MM.1S (cell line): Measurements from ENCODE around the gene MPL.

Experiments
- DNase-seq: peaks from one replicate; pipeline ENCODE4 v3.0.0-alpha.2; 2015
- H2AFZ ChIP-seq: fragments of 300-600 bp; sonication (generic); 2 replicates; pipeline ENCODE4 v1.6.0; 2016; ENCODE audit warnings: antibody characterized with exemption, low read length
- H3F3A ChIP-seq: fragments of 300-600 bp; sonication (generic); 2 replicates; pipeline ENCODE4 v1.6.1; 2016; ENCODE audit warnings: mild to moderate bottlenecking, antibody characterized with exemption, low read length, moderate library complexity, mixed read lengths; ENCODE audit not compliant: insufficient read depth
- H3K27ac ChIP-seq: fragments of 300-600 bp; sonication (generic); 2 replicates; pipeline ENCODE4 v1.5.1; 2016; ENCODE audit warnings: mild to moderate bottlenecking, low read length
- H3K27me3 ChIP-seq: fragments of 300-600 bp; sonication (generic); replicated peaks from 2 replicates; pipeline ENCODE4 v1.6.0; 2016; ENCODE audit warnings: low read length; ENCODE audit not compliant: insufficient read depth
- H3K36me3 ChIP-seq: fragments of 300-600 bp; sonication (generic); replicated peaks from 2 replicates; pipeline ENCODE4 v1.6.1; 2016; ENCODE audit warnings: mild to moderate bottlenecking, low read length, mixed read lengths; ENCODE audit not compliant: insufficient read depth
- H3K4me1 ChIP-seq: fragments of 300-600 bp; sonication (generic); 2 replicates; pipeline ENCODE4 v1.6.1; 2016; ENCODE audit warnings: low read length, mixed read lengths
- H3K4me2 ChIP-seq: fragments of 300-600 bp; sonication (generic); 2 replicates; pipeline ENCODE4 v1.6.0; 2016; ENCODE audit warnings: low read depth, low read length
- H3K4me3 ChIP-seq: fragments of 300-600 bp; sonication (generic); 2 replicates; pipeline ENCODE4 v1.5.1; 2016; ENCODE audit warnings: low read length, mixed read lengths
- H3K79me2 ChIP-seq: fragments of 300-600 bp; sonication (generic); 2 replicates; pipeline ENCODE4 v1.6.1; 2016; ENCODE audit warnings: mixed run types, low read length, mixed read lengths
- H3K9ac ChIP-seq: fragments of 300-600 bp; sonication (generic); 2 replicates; pipeline ENCODE4 v1.6.1; 2016; ENCODE audit warnings: low read length, mixed read lengths
- H3K9me2 ChIP-seq: fragments of 300-600 bp; sonication (generic); replicated peaks from 2 replicates; pipeline ENCODE4 v1.6.1; 2016; ENCODE audit warnings: mild to moderate bottlenecking, low read length, mixed read lengths; ENCODE audit not compliant: insufficient read depth
- H3K9me3 ChIP-seq: fragments of 300-600 bp; sonication (generic); replicated peaks from 2 replicates; pipeline ENCODE4 v1.6.1; 2016; ENCODE audit warnings: mild to moderate bottlenecking, low read length, mixed read lengths; ENCODE audit not compliant: insufficient read depth
- H4K20me1 ChIP-seq: fragments of 300-600 bp; sonication (generic); 2 replicates; pipeline ENCODE4 v1.6.1; 2016; ENCODE audit warnings: mild to moderate bottlenecking, low read length, moderate library complexity, mixed read lengths; ENCODE audit not compliant: insufficient read depth
- EZH2 ChIP-seq: fragments of 300-600 bp; sonication (generic); optimal IDR thresholded peaks from 2 replicates; pipeline ENCODE3; 2017; ENCODE audit warnings: low read depth, mild to moderate bottlenecking, antibody characterized with exemption, low read length, mixed read lengths
- EZH2phosphoT487 ChIP-seq: fragments of 300-600 bp; sonication (generic); IDR thresholded peaks from 2 replicates; pipeline ENCODE4 v1.6.1; 2018; ENCODE audit warnings: antibody characterized with exemption, low read length
- TF ChIP-seq, protein P1 (sequence below): fragments of 300-600 bp; sonication (generic); IDR thresholded peaks from 2 replicates; pipeline ENCODE4 v1.5.1; 2016; ENCODE audit warnings: antibody characterized with exemption, low read length, mixed read lengths

The MPL gene

DNA sequence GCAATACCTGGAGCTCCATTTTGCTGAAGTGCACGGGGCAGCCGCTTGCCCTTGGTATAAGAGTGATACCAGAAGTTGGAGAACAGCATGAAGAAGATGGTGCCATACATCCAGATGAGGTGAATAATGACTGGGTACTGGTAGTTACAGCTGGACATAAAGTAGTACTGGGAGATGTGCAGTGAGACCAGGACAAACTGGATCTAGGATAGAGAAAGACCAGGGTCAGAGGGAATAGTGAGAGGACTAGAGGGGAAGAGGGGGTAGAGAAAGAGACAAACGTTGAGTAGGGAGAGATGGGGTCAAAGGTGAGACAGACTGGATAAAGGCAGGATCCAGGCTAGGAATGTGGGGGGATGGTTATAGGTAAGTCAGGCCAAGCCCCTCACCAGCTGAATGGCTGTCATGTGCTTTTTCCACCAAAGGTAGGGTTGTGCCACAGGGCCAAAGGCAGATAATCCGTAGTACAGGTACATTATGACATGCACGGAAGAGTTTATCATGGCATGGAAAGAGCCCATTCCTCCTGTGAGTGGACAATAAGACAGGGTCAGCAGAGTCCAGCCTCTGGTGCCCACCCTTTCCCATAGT, 26.4 kb downstream of the MPL start:
- no peak overlapping the region for H3K4me2 ChIP-seq
- no peak for DNase-seq
- no peak overlapping the region for H3K27ac ChIP-seq
- no peaks in the 10 kb centered on the region for H4K20me1 ChIP-seq
- peaks cover 44% of the 10 kb centered on the region for H3F3A ChIP-seq
- H3K4me1 ChIP-seq, result peaks cover 31% of the 10 kb centered on the region
- peaks cover 9% of the 10 kb centered on the region for H3K36me3 ChIP-seq
- no peak overlapping the region for H3K9ac ChIP-seq
- peaks cover 68% of the 10 kb centered on the region for H3K79me2 ChIP-seq
- H3K4me3 ChIP-seq, result no peak overlapping the region
- no peak for TF ChIP-seq EZH2
- no peak for TF ChIP-seq EZH2phosphoT487
- TF ChIP-seq, protein P1, sequence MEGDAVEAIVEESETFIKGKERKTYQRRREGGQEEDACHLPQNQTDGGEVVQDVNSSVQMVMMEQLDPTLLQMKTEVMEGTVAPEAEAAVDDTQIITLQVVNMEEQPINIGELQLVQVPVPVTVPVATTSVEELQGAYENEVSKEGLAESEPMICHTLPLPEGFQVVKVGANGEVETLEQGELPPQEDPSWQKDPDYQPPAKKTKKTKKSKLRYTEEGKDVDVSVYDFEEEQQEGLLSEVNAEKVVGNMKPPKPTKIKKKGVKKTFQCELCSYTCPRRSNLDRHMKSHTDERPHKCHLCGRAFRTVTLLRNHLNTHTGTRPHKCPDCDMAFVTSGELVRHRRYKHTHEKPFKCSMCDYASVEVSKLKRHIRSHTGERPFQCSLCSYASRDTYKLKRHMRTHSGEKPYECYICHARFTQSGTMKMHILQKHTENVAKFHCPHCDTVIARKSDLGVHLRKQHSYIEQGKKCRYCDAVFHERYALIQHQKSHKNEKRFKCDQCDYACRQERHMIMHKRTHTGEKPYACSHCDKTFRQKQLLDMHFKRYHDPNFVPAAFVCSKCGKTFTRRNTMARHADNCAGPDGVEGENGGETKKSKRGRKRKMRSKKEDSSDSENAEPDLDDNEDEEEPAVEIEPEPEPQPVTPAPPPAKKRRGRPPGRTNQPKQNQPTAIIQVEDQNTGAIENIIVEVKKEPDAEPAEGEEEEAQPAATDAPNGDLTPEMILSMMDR, result no peak
- H2AFZ ChIP-seq, result no peak overlapping the region
- H3K9me3 ChIP-seq, result no peaks in the 10 kb centered on the region
- no peaks in the 10 kb centered on the region for H3K9me2 ChIP-seq
- no peaks in the 10 kb centered on the region for H3K27me3 ChIP-seq

DNA sequence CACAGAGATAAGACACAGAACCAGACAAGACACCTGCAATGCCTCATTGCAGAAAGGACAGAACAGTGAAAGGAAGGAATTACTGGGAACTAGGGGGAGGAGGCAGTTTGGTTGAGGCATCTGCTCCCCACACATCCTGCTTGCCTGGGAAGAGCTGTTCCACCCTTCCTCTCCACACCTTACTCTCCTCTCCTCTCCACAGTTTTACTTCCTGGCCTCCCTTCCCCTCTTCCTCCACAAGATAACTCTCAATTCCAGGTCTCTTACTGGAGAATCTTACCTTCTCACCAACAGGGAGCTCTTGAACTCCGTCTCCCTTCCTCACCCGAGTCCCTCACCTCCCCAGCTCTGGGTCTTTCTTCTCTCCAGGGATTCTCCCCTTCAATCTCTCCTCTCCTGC, 28.1 kb downstream of the MPL start:
- no peak for DNase-seq
- Histone ChIP-seq H2AFZ (no peak overlapping the region), H3K36me3 (peaks cover 9% of the 10 kb centered on the region), H4K20me1 (no peaks in the 10 kb centered on the region), H3K9me3 (no peaks in the 10 kb centered on the region), H3K4me2 (no peak overlapping the region), H3K4me3 (no peak overlapping the region), H3K9me2 (no peaks in the 10 kb centered on the region), H3F3A (peaks cover 44% of the 10 kb centered on the region), H3K9ac (no peak overlapping the region), H3K4me1 (peaks cover 21% of the 10 kb centered on the region), H3K79me2 (peaks cover 51% of the 10 kb centered on the region), H3K27ac (no peak overlapping the region), H3K27me3 (no peaks in the 10 kb centered on the region)
- TF ChIP-seq EZH2phosphoT487, result no peak
- TF ChIP-seq, protein P1, result no peak
- TF ChIP-seq EZH2, result no peak

DNA sequence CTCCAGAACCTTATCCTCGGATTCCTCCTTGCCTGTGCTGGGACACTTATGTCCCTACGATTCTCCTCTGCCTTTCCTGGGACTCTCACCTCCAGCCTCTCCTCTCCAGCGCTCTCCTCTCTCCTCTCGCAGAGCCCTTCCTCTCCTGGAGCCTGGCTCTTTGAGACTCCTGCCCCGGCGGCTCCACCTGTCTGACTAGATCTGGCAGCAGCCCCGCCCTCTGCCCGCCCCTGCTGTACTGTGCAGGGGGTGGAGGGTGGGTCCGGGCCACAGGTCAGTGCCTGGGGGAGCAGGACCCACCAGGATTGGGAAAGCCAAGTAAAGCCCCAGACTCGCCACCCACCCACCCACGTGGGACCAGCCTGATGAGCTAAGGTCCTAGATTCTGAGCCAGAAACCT, 28.6 kb downstream of the MPL start:
- H3K79me2 ChIP-seq, result peaks cover 46% of the 10 kb centered on the region
- peaks cover 41% of the 10 kb centered on the region for H3F3A ChIP-seq
- no peak overlapping the region for H3K27ac ChIP-seq

More for the DNA sequence above, 28.6 kb downstream of the MPL start:
- TF ChIP-seq, protein P1, result no peak
- TF ChIP-seq EZH2, result no peak
- TF ChIP-seq EZH2phosphoT487, result no peak
- H3K4me1 ChIP-seq, result peaks cover 16% of the 10 kb centered on the region
- H3K9me3 ChIP-seq, result no peaks in the 10 kb centered on the region
- no peak overlapping the region for H2AFZ ChIP-seq
- H3K9me2 ChIP-seq, result no peaks in the 10 kb centered on the region
- H3K9ac ChIP-seq, result peak overlapping the region; percentile 87; the same call in 1 of the 2 replicates
- no peak for DNase-seq
- H4K20me1 ChIP-seq, result no peaks in the 10 kb centered on the region
- H3K36me3 ChIP-seq, result peaks cover 9% of the 10 kb centered on the region
- H3K27me3 ChIP-seq, result no peaks in the 10 kb centered on the region
- no peak overlapping the region; the same call in 1 of the 2 replicates for H3K4me3 ChIP-seq
- peak overlapping the region; percentile 99 for H3K4me2 ChIP-seq
